GM18526 (cell line): Measurements from ENCODE around the gene YEATS4.

Experiments
- POLR2A ChIP-seq: IDR thresholded peaks from 3 replicates; pipeline ENCODE4 v1.6.1; 2011; ENCODE audit not compliant: insufficient read length; ENCODE audit errors: extremely low read depth

Gene YEATS4

GRCh38 chr12:69338120-69338859, 21.3 kb upstream of the YEATS4 start:
- no peak for TF ChIP-seq POLR2A

DNA sequence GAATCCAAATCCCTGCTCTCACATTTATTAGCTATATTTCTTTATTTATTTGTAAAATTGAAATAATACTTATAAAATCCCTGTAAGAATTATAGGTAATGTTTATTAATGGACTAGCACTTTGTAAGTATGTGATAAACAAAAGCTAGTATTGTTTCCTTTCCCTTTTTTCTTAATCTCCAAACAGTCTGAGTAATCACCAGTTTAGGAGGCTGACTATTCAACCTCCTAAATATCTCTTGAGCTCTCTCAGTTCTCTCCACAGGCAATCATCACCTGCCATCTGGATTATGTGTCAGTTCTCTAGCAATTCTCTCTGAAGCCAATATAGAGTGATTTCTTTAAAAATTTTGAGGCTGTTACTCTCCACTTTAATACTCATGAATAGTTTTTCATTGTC, 20.6 kb upstream of the YEATS4 start:
- TF ChIP-seq POLR2A: no peak

GRCh38 chr12:69339999-69340398, 19.5 kb upstream of the YEATS4 start:
- TF ChIP-seq POLR2A: no peak

DNA sequence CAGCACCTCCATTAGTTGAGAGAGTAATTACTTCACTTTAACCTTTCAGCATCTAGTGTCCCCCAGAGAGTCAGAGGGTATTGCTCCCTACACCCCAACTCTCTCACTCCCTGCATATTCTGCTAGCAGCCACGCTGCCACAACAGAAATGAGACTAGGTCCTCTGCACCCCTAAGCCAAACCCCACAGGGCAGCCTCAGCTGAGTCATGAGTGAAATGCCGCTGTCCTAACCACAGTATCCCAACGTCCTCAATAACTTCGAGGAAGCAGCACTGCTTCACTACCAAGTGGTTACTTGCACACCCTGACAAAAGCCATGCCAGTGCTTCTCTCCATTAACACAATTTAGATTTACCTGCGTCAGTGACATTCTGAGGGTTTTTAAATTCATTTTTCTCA, 18.2 kb upstream of the YEATS4 start:
- no peak for TF ChIP-seq POLR2A

DNA sequence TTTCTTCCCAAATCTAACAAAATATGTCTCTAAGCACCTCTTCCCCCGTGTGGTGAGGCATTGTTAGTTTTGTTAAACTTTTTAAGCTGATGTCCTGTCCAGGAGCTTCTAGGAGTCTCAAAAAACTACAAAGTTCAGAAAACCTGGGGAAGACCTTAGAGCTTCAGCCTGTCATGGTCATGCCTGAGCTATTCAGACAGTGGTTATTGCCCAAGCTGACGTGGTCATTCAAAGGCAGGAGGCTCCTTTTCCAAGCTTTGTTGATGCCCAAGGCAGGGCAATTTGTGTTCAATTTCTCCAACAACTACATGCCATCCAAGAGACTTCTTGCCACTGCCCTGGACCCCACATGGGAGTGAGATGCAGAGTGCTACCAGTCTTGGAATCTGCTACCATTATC, 17.1 kb upstream of the YEATS4 start:
- no peak for TF ChIP-seq POLR2A

GRCh38 chr12:69343357-69343756, 16.2 kb upstream of the YEATS4 start:
- TF ChIP-seq POLR2A: no peak

DNA sequence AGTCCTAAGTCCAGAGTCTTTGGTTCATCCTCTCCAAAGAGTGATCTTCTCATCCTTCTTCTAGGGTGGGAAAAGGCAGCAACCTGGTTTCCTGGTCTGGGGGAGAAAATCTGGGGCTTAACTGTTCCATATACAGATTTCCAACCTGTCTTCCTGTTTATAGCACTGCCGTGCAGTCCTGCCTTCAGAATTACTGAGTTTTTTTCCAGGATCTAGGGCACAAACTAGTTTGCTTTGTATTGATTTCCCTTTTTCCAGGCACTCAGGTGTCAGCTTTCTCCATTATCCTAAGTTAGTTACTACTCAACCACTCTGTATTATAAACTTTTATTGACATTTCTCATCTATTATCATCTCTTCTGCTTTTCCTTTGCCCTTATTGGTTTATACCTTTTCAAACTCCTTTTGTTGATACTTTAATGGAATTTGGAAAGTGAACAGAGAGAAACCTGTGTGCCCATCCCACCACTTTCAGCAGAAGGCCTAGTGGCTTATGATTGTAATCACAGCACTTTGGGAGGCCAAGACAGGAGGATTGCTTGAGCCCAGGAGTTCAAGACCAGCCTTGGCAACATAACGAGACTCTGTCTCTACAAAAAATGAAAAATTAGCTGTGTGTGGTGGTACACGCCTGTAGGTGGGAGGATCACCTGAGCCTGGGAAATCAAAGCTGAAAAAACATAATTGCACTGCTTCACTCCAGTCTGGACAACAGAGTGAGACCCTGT, 15.5 kb upstream of the YEATS4 start:
- TF ChIP-seq POLR2A: no peak

DNA sequence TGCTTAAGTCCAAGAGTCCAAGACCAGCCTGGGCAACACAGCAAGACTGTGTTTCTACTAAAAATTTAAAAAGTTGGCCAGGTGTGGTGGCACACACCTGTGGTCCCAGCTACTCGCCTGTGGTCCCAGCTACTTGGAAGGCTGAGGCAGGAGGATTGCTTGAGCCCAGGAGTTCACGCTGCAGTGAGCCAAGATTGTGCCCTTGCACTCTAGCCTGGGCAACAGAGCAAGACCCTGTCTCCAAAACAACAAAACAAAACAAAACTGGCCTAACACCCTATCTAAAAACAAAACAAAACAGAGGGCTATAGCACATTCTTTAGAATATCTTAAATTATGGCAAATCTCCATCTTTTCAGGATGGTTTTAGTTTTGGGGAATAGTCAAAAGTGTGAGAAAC, 14.5 kb upstream of the YEATS4 start:
- no peak for TF ChIP-seq POLR2A

DNA sequence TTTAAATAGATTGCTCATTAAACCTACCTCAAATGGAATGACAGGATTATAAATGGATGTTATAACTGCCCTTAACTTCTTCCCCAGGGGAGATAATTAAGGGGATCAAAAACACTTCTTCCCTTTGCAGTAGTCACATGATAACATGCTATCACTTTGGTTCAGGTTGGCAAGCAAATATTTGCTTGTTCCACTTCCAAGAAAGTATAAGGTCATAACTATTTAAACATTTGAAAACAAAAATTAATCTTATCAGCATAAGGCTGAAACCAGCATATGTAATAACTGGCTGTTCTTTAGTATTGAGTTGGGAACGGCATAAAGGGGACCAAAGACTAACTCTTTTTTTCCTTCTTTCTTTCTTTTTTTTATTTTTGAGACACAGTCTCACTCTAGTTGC, 13.8 kb upstream of the YEATS4 start:
- TF ChIP-seq POLR2A: no peak

GRCh38 chr12:69348162-69348938, 11.2 kb upstream of the YEATS4 start, which contains the start of gene LYZ:
LYZ (plus strand) TSS chr12:69348381; CDS start chr12:69348409, 28 bp downstream.
- TF ChIP-seq POLR2A: no peak

DNA sequence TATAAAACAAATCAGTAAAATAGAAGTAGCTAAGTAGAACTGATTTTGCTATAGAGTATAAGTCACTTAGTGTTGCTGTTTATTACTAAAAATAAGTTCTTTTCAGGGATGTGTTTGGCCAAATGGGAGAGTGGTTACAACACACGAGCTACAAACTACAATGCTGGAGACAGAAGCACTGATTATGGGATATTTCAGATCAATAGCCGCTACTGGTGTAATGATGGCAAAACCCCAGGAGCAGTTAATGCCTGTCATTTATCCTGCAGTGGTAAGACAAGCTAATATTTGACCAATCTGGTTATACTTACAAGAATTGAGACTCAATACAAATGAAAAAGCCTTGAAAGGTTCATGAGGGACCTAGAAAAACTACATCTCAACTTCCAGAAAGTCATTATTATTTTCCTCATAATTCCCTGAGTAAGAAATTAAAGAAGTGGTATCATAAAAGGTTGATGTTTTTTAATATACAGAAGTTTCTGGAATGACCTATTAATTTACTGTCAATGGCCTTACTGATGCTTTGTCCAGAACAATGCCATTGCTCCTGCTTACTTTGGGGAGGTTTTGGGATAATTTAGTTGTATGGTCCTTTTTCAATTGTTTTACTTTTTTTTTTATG, 9.4 kb upstream of the YEATS4 start:
- TF ChIP-seq POLR2A: no peak

GRCh38 chr12:69350777-69351176, 8.8 kb upstream of the YEATS4 start:
- TF ChIP-seq POLR2A: no peak

DNA sequence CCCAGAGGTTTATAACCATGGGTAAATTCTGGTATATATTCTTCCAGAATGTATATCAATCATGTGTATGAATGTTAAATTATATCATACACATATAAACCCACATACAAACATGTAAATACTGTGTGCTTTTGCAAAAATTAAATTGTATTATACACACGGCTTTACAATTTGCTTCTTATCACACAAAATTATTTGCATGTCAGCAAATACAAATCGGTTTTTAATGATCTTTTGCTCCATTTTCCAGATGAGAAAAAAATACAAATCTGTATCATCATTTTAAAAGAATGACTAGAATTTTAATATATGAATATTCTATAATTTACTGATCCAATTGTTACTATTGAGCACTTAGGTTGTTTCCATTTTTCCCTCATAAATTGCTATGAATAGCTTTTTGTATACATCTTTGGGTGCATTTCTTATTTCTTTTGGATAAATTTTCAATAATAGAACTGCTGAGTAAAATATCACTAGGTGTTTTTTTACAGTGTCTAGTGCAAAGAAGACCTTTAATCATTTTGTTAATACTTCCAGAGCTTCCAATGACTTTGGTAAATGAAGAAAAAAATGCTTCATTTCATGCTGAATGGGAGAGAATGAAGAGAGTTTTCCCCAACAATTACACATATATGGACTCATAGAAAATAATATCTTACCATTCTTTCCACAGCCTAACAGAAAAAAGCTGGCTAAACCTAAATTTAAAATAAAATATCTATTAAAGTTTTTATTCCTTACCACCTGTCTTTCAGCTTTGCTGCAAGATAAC, 7.9 kb upstream of the YEATS4 start:
- TF ChIP-seq POLR2A: no peak

DNA sequence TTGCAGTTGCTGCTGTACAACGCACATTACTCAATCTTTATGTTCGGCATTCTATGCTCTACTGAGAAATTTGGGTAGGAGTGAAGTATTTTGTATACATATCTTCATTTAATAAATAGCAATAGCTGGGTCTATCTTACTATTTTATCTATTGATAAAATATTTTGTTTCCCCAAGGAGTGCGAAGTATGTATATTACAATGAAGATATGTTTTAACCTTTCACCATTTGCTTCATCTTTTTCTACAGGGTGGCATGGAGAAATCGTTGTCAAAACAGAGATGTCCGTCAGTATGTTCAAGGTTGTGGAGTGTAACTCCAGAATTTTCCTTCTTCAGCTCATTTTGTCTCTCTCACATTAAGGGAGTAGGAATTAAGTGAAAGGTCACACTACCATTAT, 6.6 kb upstream of the YEATS4 start:
- TF ChIP-seq POLR2A: no peak

DNA sequence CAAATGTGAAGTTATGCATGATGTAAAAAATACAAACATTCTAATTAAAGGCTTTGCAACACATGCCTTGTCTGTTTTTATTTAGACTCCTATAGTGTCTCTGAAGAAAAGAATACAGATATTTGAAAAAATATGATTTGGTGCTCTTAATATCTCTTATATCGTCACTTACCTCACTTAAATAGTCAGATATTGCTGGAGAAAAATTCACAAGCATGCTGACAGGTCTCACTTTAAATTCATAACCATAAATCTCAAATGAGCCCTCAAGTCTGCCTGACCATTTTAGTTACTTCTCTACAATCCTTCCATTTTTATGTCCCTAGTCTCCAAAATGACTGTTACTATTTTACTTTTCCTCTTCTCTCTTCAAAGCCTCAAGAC, 5.4 kb upstream of the YEATS4 start:
- no peak for TF ChIP-seq POLR2A
